Measurements from ENCODE around the gene ERCC6L2.

- TF ChIP-seq CTCF (IDR thresholded peaks at IDR 0.05) = no peak
- TF ChIP-seq POLR2AphosphoS5 (IDR thresholded peaks at IDR 0.05; ENCODE audit: low read depth, low read length) = no peak
These were observed 48.3 kb downstream of the ERCC6L2 start for GRCh38 chr9:95923794-95924193.
